Skin epidermis (tissue), 12 donors: Measurements from ENCODE around the gene RNASEH2A.
"Not testable (repeated sequence)": the region's sequence is repeated elsewhere in the genome, so short reads cannot be mapped to it uniquely, and the experiment has no call there.

ENCODE experiments used
- H3K27ac ChIP-seq, 21 experiments: fragments of 200-600 bp; sonication (generic) in 11 of 21; one replicate each; pipeline ENCODE4 v1.5.0; 2020; ENCODE audit warnings: mild to moderate bottlenecking in 3 of 21, inconsistent platforms in 2 of 21, moderate library complexity in 2 of 21
- H3K4me3 ChIP-seq, 7 experiments: fragments of 200-600 bp; sonication (generic) in 2 of 7; one replicate each; pipeline ENCODE4 v1.5.0; 2020; ENCODE audit warnings: inconsistent platforms in 2 of 7, mild to moderate bottlenecking in 2 of 7, moderate library complexity in 1 of 7

RNASEH2A gene

GRCh38 chr19:12817188-12817587 lies 10.8 kb downstream of the RNASEH2A start:
- not testable (repeated sequence) for H3K4me3 ChIP-seq, H3K27ac ChIP-seq

GRCh38 chr19:12817810-12818209 lies 11.4 kb downstream of the RNASEH2A start:
- not testable (repeated sequence) for H3K27ac ChIP-seq

DNA sequence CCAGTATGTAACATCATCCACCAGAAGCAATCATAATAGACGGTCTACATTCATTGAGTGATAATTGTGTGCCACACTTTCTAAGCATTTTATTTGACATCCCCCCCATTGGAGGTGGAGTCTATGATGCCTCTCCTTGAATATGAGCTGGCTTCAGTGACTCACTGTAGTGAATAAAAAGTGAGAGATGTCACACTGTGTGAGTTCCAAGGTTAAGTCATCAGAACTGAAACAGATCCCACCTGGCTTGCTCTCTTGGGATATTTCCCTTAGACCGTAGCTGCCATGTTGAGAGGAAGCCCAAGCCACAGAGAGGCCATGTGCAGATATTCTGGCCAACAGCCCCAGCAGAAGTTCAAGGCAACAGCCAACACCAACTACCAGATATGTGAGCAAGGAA lies 15.4 kb downstream of the RNASEH2A start:
- Histone ChIP-seq H3K4me3 (no peak overlapping the region), H3K27ac (no peak overlapping the region)

More at GRCh38 chr19:12817810-12818209, 11.4 kb downstream of the RNASEH2A start:
- not testable (repeated sequence) for H3K4me3 ChIP-seq

GRCh38 chr19:12825254-12826131 lies 19.1 kb downstream of the RNASEH2A start:
- H3K4me3 ChIP-seq: no peak overlapping the region
- no peak overlapping the region for H3K27ac ChIP-seq

GRCh38 chr19:12828494-12828893 lies 22.1 kb downstream of the RNASEH2A start:
- Histone ChIP-seq H3K27ac (no peak overlapping the region), H3K4me3 (no peak overlapping the region)

GRCh38 chr19:12833418-12833737 lies 27.0 kb downstream of the RNASEH2A start:
- H3K27ac ChIP-seq: no peak overlapping the region

DNA sequence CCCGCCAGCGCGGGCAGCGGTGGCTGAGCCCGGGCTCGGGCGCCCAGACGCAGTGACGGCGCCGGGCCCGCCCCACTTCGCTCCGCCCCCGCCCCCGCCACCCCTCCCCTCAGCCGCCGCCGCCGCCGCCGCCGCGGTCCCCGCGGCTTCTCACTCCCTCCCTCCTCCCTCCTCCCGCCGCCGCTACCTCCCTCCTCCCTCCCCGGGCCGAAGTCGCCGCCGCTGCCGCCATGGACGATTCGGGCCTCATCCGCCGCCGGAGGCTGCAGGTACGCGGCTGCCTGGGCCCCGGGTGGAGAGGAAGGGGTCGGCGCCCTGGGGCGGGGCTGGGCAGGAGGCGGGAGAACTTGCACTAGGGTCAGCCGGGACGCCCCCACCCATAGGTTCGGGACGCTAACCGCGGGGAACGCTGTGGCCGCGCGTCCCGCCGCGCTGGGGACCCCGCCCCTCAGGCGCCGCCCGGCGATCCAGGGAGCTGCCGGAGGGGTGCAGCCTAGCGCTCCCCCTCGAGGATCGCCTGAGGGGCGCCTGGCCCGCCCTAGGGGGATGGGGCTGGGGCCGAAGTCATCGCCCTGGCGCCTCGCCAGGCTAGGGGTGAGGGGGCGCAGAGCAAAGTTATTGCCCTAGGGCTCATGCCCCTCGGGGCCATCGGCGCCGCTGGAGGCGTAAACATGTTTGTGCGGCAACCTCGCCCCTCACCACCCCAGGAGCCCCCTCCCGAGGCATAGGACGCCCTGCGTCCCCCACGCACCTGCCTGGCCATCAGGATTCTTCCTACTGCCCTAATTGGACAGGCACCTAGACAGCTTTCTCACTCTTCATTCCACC lies 27.6 kb downstream of the RNASEH2A start:
- H3K27ac ChIP-seq: no peak overlapping the region
- peak overlapping the region in 6 of 7 experiments; percentile 14 to 37 (median 28) for H3K4me3 ChIP-seq

More at GRCh38 chr19:12833418-12833737, 27.0 kb downstream of the RNASEH2A start:
- peak overlapping the region in 3 of 7 experiments; percentile 14 to 37 (median 29) for H3K4me3 ChIP-seq

DNA sequence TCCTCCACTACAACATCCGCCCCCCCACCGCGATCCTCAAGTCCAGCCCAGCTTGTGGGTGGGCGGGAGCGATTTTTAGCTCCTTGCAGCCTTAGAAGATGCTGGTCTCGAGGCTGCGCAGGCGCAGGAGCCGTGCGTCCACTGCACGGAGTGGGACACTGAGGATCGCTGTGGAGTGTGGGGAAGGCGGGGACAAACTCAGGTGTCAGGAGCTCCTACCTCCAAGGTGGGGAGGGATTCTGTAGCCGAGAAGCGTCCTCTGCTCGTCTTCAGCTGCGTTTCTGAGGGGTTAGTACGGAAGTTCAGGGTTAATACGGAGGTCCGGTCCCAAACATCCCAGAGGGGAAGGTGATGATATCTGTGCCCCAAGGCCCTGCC lies 28.2 kb downstream of the RNASEH2A start, which contains the start of gene RTBDN:
TSS of gene RTBDN (minus strand) at position 14 of the 378 bp plus-strand sequence. CDS start 4,600 bp downstream, outside the sequence.
- Histone ChIP-seq H3K4me3 (peak within 1 kb of the TSS in 6 of 7 experiments; percentile 14 to 37 (median 28)), H3K27ac (no peak within 1 kb of the TSS)

- H3K27ac ChIP-seq: no peak overlapping the region
- no peak overlapping the region for H3K4me3 ChIP-seq
These were observed 28.8 kb downstream of the RNASEH2A start for GRCh38 chr19:12834976-12835757.

DNA sequence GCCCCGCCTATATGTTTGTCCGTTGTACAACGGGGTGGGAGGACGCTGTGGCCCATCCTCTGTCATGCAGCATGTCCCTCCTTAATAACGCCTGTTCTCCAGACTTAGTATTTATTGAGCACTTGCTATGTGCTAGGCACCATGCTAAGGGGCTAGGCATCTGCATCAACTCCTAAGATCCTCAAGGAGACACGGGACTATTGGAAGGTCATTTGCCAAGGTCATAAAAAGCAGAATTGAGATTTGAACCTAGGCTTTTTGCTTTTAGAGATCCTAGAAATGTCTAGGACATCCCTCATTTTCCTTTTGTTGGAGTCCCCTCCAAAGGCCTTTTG lies 30.1 kb downstream of the RNASEH2A start:
- no peak overlapping the region for H3K27ac ChIP-seq
- no peak overlapping the region for H3K4me3 ChIP-seq

DNA sequence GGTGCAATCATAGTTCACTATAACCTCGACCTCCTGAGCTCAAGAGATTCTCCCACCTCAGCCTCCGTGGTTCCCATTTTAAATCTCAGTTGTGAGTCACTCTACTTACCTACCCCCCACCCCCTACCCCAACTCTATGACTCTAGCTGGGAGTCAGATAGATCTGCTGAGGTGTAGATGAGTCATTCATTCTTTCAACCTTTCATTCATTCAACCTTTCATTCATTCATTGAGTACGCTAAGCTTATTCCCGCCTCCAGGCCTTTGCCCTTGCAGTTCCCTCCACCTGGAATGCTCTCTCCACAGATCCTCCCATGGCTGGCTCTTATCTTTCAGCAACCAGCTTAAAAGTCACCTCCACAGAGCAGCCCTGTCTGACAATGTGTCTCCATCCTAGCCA lies 30.8 kb downstream of the RNASEH2A start:
- H3K27ac ChIP-seq: no peak overlapping the region

GRCh38 chr19:12838182-12838885 lies 31.9 kb downstream of the RNASEH2A start, which contains the start of gene MAST1:
TSS of gene MAST1 (plus strand) at chr19:12838515. CDS start at chr19:12838573, 58 bp downstream.
- Histone ChIP-seq H3K4me3 (peak within 1 kb of the TSS in 6 of 7 experiments; percentile 5 to 32 (median 12)), H3K27ac (no peak within 1 kb of the TSS)

More for the DNA sequence above, 30.8 kb downstream of the RNASEH2A start:
- no peak overlapping the region for H3K4me3 ChIP-seq

DNA sequence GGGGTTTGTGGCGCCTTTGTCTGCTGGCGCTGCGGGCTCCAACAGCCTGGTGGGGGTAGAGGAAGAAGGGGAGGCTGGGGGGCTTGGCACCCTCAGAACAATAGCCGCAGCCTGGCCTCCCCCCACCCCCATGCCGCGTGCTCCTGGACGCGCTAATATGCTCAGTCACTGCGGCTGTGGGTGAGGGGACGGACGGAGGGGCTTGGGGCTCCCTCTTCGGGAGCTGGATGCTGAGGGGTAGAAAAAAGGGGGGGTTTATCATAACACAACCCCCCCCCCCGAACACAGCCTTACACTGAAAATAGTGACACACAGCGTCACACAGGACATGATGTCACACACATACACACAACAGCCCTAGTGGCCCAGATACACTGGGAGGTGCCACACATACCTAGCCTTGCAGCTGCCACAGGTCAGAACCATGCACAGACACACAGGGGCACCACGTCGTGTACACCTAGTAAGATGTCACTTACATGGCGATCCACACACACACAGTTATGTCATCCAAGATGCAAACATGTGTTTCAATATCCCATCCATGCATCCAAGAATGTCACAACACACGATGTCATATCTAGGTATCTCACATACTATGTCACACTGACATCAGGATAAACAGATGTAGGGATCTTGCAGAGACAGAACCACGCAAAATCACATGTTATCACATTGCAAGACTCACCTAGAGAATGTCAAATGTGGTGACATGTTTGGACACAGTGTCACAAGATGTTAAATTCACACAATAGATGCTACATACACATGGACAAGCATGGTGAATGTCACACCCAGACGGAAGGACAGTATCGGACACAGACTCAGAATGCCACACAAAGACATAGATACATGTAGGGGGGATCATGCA lies 32.7 kb downstream of the RNASEH2A start:
- Histone ChIP-seq H3K27ac (no peak overlapping the region), H3K4me3 (peak overlapping the region in 5 of 7 experiments; percentile 5 to 32 (median 17))

DNA sequence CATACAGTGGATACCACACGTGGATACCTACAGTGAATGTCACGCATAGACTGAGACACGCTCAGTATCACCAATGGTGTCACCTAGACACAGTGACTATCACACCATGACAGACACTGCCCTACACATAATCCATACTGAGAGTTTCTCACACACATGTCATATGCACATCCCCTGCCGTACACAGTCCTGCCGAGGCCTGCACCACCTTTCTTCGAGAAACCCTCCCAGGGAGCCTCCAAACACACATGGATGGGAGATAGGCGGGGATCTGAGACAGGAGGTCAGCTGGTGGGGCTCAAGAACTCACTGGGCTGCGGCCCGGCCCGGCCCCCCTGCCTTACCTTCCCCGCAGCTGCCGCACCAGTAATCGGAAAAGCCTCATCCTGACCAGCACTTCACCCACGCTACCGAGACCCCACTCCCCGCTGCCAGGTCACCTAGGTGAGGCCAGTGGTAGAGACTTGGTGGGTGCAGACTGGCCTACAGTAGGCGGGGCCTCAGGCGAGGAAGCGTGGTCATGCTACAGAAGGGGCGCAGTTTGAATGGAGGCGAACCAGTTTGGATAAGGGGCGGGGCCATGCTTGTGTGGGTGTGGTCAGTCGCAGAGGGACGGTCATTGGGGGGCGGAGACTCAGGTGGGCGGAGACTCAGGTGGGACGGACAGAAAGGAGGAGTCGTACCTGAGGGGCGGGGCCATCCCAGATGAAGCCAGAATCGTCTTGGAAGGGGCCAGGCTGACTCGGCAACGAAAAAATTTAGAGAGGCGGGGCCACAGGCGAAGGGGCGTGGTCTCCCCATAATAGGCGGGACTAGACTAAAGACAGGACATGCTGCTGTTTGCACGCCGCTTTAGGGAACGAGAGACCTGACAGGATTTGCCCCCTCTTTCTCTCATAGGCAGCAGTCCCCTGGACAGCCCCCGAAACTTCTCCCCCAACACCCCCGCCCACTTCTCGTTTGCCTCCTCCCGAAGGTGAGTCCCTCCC lies 34.0 kb downstream of the RNASEH2A start:
- H3K27ac ChIP-seq: no peak overlapping the region
- H3K4me3 ChIP-seq: peak overlapping the region in 3 of 7 experiments; percentile 7 to 16 (median 8)

GRCh38 chr19:12841094-12841493 lies 34.7 kb downstream of the RNASEH2A start:
- H3K4me3 ChIP-seq: peak overlapping the region in 3 of 7 experiments; percentile 7 to 16 (median 8)
- H3K27ac ChIP-seq: no peak overlapping the region

- Histone ChIP-seq H3K27ac (no peak overlapping the region), H3K4me3 (no peak overlapping the region)
These were observed 36.1 kb downstream of the RNASEH2A start for GRCh38 chr19:12842511-12842910.

DNA sequence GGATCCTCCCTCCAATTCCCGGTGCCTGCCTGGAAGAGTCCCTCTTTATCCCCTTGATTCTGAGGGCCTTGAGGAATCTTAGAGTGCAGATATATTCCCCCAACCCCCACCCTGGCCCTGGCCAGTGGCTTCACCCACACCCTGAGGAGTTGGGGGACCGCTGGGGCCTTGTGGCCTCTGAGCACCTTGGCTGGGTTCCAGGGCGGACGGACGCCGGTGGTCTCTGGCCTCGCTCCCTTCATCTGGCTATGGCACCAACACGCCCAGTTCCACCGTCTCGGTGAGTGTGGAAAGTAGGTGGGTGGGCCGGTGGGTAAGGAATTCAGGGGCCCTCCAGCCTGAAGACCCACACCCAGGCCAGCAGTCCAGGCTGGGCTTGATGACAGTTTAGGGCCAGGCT lies 36.9 kb downstream of the RNASEH2A start:
- Histone ChIP-seq H3K4me3 (no peak overlapping the region), H3K27ac (no peak overlapping the region)
